NCI-H1417 (cell line): ENCODE data around the gene POC1A.

ENCODE experiments used
- DNase-seq, 3 experiments: peaks; one replicate each; lab custom pipeline; 2025; lab: John Stamatoyannopoulos, UW

POC1A gene

DNA sequence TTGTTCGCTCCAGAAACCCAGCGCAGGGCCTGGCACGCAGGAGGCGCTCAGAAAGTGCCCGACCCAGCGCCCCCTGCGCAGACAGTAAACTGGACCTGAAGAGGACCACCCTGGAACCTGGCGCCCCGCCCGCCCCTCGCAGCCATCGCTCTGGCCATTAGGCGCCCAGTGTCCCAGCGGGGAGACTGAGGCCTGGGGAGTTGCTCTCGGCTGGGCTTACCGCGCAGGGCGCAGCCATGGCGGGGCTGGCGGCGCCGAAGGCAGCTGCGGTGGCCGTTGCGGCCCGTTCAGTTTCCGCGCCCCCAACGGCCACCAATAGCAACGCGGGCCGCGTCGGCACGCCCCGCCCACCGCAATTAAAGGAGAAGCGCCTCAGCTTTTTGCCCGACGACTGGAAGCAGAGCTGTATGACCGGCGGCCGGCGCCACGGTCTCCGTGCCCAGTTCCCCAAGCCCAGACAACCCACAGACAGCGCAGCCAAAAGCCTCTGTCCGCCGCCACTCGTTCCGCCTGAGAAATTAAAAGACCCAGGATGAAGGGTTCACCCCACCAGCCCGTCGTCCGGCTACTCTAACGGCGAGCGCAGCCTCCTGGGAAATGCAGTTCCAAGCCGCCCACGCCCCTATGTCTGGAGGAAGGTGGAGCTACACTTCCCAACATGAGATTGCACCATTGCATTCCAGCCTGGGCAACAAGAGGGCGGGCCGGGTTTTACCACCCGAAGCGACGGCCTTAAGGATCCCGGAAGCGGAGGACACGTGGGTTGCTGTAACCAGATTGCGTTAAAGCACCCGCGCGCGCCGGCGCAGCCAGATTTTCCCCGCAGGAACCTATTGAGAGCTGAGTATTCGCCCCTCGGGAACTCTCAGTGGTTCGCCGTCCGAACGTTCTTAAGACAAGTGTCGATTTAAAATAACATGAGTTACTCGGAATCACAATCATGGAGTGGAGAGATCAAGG lies at the start of gene POC1A:
Gene POC1A (minus strand): TSS at position 289 of the 960 bp plus-strand sequence. CDS start 51 bp downstream, at position 238.
- DNase-seq: peak; percentile 89 to 97 (median 93)

DNA sequence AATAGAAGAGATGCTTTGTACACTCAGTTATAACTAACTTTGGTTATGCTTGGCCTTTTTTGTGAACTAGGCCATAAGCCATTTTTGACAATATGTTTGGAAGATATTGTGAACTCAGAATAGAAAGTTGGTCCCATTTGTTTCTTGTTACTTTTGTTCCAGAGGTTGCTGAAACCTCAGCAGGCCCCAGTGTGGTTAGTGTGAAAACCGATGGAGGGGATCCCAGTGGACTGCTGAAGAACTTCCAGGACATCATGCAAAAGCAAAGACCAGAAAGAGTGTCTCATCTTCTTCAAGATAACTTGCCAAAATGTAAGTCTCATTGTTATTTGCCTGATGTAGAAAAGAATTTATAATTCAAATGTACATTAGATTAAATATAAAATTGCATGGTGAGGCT lies 49.5 kb upstream of the POC1A start:
- DNase-seq: no peak

DNA sequence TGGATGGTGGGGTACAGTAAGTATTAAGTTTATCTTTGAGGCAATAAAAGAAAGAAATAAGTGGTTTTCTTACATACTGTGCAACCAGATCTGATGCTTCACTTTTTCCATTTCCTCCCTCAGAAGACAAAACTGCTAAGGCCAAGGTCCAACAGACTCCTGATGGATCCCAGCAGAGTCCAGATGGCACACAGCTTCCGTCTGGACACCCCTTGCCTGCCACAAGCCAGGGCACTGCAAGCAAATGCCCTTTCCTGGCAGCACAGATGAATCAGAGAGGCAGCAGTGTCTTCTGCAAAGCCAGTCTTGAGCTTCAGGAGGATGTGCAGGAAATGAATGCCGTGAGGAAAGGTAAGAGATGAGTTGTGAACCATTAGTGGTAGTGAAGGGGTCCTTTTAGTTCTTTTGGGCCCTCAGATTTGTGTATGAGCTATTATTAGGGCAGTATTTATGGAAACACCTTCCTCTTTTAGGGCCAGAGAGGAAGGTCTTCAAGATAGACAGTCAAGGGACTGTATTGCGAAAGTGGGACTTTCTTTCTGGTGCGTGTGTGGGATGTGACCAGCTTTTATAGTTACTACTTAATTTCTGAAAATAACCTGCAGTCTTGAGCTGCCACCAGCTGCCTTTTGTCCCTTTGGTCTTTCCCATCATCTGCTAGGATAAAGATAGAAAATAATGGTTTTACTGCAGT lies 48.3 kb upstream of the POC1A start:
- DNase-seq: no peak

DNA sequence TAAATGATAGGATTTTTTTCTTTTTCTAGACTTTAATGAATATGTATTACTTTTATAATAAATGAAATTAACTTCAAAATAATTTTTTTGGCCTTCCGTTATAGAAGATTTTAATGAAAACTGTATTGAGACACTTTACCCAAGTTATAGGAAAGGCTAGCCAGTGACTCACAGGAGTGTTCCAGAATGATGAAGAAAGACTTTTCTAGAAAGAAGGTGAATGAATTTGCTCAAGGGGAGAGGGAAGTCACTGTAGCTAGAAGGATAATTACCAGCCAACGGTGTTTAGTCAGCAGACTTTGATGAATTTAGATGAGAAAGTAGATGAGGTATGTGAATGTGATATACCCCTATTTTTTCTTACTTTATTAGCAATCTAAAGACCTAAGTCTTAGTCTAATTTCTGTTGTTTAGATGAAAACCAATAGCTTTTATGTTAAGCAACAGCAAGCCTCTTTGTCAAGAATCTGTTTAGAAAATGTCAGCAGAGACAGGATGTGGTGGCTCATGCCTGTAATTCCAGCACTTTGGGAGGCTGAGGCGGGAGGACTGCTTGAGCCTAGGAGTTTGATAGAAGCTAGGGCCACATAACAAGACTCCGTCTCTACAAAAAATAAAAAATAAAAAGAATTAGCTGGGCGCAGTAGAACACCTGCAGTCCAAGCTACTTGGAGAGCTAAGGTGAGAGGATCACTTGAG lies 46.9 kb upstream of the POC1A start:
- no peak for DNase-seq

DNA sequence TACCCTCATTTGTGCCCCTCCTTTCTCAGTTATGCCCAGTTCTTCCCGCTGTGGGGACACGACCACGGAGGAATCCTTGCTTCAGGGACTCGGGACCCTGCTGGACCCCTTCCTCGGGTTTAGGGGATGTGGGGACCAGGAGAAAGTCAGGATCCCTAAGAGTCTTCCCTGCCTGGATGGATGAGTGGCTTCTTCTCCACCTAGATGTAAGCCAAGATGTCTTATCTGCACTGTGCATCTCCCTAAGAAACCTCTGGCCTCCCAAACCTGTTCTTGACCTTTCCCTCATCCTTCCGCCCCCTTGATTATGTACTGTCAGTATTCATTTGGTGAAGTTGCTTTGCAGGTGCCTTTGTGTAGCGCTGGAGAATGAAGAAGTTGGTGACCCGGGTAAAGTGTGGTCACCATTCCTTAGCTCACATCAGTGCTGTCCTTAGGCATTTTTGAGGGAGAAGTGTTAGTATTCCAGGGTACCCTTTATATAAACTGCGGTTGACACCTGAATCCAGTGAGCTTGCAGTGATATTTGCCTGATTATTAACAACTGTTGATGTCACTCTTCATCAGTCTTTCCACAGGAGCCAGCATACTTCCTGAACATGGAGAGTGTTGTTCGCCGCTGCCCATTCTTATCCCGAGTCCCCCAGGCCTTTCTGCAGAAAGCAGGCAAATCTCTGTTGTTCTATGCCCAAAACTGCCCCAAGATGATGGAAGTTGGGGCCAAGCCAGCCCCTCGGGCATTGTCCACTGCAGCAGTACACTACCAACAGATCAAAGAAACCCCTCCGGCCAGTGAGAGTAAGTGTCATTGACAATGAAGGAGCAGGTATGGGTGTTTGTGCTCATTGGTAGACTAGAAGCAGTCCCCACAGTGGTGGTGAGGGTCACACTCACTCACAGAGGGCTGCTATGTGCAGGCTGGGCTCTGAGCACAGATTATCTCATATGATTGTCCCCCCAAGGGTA lies 44.7 kb upstream of the POC1A start:
- no peak for DNase-seq

DNA sequence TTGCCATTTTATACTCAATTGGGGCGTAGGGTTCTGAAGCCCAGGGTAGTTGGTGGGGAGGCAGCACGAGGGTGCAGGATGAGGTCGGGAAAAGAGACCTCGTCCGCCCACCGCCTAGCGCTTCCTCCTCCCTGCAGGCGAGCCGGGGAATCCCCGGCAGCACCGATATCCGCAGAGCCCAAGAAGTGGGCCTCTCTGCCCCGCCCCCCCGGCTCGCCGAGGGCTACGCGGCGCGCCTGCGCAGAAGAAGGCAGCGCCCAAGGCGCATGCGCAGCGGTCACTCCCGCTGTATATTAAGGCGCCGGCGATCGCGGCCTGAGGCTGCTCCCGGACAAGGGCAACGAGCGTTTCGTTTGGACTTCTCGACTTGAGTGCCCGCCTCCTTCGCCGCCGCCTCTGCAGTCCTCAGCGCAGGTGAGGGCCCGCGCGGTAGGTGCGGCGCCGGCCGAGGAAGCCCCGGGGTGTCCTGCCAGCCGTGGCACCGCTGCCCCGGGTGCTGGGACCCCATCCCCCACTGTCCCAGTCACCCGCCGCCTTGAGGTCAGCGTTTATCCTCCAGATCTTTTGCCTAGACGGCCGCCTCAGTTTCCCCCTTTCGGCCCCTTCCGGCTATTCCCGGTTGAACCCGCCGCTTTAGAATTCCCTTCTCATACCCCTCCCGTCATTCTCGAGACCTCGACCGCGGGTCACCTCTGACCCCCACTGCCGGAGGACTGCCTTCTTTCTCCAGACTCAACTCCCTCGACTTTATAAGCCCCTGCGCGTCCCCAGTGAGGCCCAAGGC lies 43.8 kb upstream of the POC1A start, which contains the start of gene ALAS1:
Gene ALAS1 (plus strand): TSS at position 319 of the 784 bp plus-strand sequence. CDS start 1,082 bp downstream, outside the sequence.
- DNase-seq: peak; percentile 85 to 89 (median 88)

DNA sequence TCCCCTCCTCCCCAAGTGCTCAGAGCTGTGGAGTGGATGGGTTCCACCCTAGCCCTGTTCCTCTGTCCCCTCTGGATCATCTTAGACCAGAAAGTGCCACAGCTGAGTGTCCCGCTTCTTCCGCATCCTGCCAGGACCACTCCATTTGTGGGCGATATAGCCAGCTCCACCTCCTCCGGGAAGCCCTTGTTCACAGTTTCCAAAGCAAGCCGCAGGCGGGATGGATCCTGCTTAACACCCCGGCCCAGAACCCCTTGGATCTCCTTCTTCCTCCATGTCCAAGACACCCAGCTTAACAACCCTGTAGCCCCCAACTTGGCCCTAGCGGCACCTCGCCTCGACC lies 43.2 kb upstream of the POC1A start:
- no peak for DNase-seq

DNA sequence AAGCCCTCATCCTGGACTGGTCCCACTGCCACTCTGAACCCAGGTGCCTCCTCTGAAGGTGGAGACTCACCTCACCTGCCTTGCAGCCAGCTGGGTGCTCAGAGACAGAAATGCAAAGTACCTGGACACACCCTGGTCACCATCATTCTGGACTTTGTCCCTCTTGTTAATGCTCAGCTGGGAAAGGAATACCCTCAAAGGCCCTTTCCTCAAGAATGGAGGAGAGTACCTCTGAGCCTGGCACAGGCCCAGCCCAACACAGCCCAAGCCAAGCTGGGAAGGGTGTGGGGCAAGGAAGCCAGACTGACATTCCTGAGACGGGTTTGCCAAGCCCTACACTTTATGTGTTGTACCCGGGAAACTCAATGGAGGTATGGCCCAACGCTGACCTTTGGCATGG lies 42.8 kb upstream of the POC1A start:
- no peak for DNase-seq

DNA sequence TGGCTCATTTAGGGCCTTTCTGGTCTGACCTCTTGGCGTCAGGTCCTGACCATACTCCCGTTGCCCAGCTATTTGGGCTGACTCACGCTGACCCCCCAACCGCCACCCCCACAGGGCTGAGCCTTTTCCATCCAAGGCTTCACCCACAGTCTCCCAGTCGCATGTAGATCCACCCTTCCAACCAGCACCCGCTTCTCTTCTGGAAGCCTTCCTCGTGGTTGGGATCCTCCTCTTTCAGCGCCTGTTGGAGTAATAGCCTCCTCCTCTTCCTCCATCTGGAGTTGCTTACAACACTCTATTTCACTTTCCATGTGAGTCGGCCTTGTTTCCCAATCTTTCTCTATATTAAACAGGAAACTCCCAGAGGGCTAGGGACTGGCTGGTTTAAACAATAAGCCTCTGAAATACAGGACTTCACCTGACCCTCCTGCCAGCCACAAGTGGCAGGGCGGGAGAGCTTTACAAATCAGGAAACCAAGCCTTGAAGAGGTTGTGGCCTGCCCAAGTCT lies 41.7 kb upstream of the POC1A start:
- DNase-seq: no peak

DNA sequence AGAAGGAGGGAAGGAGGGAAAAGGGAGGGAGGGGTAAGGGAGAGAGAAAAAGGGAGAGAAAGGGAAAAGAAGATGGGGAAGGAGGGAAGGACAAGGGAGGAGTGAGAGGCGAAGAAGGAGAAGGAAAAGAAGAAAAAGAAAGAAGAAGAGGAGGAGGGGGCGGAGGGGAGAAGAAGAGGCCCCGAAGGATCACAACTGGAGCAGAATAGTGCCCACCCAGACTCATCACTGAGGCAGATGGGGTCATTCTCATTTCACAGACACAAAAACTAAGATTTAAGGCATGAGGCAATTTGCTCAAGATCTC lies 41.0 kb upstream of the POC1A start:
- DNase-seq: no peak

DNA sequence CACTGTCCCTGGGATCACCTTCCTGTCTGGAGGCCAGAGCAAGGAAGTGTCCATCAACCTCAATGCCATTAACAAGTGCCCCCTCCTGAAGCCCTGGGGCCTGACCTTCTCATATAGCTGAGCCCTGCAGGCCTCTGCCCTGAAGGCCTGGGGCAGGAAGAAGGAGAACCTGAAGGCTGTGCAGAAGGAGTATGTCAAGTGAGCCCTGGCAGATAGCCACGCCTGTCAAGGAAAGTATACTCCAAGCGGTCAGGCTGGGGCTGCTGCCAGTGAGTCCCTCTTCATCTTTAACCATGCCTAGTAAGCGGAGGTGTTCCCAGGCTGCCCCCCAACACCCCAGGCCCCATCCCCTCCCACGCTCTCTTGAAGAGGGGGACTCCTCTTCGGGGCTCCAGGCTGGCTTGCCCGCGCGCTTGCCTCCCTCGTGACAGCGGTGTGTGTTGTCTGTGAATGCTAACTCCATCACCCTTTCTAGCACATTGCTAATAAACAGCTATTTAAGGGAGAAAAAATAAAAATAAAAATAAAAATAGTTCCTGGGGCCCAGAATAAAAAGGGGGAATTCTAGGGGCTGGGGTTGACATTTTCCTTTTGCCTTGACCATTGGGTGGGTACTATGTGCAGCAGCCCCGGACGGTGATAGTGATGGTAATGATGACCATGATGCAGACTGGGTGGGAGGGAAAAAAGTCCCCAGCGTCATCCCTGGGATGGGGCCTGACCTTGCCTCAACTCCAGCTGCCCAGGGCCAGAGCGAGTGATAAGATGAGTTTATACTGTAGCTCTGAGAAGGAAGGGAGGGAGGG lies 40.5 kb upstream of the POC1A start:
- no peak for DNase-seq

DNA sequence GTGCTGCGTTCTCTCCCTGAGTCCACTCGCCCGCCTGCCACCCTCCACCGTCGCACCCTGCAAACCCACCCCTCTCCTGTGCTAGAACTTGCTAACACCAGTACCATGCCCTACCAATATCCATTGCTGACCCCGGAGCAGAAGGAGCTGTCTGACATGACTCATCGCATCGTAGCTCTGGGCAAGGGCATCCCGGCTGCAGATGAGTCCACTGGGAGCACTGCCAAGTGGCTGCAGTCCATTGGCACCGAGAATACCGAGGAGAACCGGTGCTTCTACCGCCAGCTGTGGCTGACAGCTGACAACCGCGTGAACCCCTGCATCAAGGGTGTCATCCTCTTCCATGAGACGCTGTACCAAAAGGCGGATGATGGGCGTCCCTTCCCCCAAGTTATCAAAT lies 38.8 kb upstream of the POC1A start:
- no peak for DNase-seq

DNA sequence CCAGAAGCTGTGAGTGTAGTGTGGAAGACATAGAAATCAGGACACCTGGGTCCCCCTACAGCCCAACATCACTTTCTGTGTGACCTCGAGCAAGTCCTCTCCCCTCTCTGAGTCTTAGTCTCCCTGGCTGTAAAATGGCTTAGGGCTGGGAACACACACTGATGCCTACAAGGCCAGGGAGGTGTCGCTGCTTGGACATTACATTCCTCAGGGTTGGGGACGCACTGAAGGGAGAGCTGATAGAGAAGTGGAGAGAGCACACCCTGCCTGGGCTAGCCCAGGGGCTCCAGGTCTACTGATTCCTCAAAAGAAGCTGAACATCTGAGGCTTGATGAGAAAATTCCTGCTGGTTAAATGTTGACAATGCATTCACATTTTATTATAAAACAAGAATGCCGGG lies 37.4 kb upstream of the POC1A start:
- DNase-seq: no peak

DNA sequence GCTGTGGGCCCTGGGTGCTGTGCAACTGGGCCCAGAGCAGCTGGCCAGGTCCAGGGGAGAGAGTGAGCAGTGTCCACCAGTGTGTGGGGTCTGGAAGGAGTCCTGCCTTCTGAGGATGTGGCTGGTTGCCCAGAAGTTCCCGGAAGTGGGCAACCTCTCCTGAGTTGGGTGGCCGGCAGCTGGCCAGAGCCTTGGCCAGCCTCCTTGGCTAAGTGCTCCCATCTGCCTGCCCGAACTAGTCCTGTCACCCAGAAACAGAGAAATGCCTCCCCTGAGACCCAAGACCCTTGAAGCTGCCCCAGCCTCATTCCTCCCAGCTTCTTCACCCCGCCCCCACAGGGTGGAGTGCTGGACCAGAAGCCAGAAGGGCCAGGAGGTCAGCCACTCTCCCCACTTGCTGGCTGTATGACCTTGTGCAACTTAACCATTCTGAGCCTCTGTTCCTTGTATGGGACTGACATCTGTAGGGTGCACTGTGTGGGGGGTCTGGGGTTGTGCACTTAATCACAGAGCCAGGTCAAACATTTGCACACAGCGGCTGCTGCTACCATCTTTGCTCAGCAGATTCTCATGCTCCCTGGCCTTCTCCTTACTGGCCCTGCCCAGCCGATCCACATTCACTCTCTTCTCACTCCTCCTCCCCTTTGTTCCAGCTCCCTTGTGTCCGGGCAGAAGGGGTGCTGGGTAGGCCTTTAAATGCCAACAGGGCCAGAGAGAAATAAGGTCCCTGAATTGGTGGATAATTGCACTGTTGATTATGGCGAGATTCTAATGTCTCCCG lies 36.3 kb upstream of the POC1A start:
- DNase-seq: no peak

DNA sequence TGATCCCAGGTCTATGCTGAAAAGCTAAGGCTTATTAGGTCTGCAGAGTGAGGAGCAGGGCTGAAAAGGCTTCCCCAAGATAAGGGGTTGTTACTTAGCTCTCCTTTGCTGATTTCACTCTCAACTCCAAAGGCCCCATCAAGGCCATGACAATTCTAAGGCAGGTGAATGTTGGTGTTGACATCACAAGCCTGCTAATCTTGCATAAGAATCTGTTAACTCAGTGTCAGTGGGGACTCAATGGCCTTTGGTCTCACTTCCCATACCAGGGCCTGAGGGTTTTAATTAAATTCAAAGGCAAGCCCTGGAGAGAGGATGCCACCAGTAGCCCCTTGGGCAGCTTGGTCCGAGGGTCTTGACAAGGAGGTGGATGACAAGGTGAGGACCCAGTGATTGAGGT lies 34.3 kb upstream of the POC1A start:
- DNase-seq: no peak

DNA sequence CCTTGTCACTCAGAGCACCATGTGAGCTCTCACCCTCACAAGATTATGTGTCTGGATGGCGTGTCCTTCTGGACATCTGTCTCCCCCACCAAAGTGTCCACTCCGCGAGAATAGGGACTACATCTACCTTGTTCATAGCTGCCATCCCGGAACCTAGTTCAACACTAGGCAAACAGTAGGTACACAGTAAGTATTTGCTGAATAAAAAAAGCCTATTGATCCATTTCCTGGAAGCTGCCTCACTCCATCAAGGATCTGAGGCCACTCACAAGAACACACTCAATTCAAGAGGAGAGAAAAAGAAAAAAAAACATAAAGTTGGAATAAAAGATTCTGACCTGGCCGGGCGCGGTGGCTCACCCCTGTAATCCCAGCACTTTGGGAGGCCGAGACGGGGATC lies 32.5 kb upstream of the POC1A start:
- no peak for DNase-seq

DNA sequence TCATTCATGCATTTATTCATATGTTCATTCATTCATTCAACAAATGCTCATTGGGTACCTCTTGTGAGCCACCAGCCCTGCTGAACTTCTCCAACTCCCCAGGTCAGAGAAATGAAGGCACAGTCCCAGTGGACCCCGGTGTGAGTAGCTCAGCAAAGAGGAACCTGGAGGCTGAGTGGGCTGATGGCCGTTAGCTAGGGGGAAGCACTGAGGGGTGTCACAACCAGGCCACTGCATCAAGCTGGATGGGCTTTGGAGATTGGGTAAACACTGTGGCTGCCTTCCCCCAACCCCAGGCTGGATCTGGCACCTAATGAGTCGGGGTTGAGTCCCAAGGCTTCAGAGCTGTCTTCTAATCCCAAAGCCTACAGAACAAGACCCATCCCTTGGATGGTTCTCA lies 31.6 kb upstream of the POC1A start:
- DNase-seq: no peak

DNA sequence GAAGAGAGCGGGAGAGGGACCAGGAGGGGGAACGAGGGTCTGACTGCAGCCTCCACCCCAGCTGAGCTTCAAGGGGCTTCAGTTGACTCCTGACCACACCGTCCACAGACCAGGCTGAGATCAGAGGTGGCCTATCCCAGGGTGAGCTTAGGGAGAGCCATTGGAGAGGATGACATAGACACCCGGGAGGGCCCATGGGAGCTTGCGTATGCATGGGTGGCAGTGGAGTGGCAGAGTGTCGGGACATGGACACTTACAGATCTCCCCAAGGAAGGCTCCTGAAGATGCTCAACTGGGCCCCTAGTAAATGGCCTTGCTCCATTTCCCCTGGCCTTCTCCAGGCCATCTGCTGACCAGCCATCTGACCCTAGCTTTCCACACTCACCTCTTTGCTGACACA lies 31.1 kb upstream of the POC1A start:
- no peak for DNase-seq

DNA sequence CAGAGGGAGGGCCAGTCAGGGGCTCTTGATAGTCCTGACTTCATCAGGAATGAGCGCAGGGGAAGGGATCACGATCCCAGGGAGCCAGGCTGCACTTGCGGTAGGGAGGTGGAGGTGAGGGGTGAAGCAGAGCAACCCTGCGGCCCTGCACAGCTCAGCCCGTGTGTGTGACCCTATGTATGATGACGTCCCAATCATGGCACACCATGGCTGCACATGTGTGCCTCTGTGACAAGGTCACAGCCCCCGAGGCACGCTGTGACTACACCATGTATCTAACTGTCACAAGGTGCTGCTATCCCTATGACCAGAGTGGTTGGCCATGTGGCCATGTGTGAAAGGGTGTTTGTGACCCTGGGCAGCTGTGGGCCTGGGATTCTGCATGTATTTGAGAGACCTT lies 30.5 kb upstream of the POC1A start:
- DNase-seq: no peak
